Trophoblast cell (in vitro differentiated cells and primary cell): ENCODE results near the gene SLC12A9.
A peak's percentile ranks its signal among the peaks of the same experiment; 100 is the strongest.

ENCODE experiments used
- DNase-seq, 2 donors: peaks; one replicate each; pipeline ENCODE4 v3.0.0-alpha.2; 2016
- H2AFZ ChIP-seq: 2 replicates; pipeline ENCODE4 v1.6.1; 2013; ENCODE audit warnings: low read length, moderate library complexity, mild to moderate bottlenecking; ENCODE audit not compliant: insufficient read depth, poor library complexity
- H2AK5ac ChIP-seq: 2 replicates; pipeline ENCODE4 v1.6.1; 2013; ENCODE audit warnings: mild to moderate bottlenecking, low read length
- H2BK120ac ChIP-seq: 2 replicates; pipeline ENCODE4 v1.6.1; 2013; ENCODE audit warnings: low read length, mild to moderate bottlenecking, moderate library complexity; ENCODE audit not compliant: insufficient read depth, poor library complexity
- H2BK12ac ChIP-seq: 2 replicates; pipeline ENCODE4 v1.6.1; 2013; ENCODE audit warnings: mild to moderate bottlenecking, low read length, moderate library complexity
- H2BK5ac ChIP-seq: 2 replicates; pipeline ENCODE4 v1.6.1; 2013; ENCODE audit warnings: low read length, low read depth, moderate library complexity, mild to moderate bottlenecking; ENCODE audit not compliant: poor library complexity
- H3K14ac ChIP-seq: 2 replicates; pipeline ENCODE4 v1.6.1; 2013; ENCODE audit warnings: mild to moderate bottlenecking, low read length
- H3K18ac ChIP-seq: 2 replicates; pipeline ENCODE4 v1.6.1; 2013; ENCODE audit warnings: mild to moderate bottlenecking, low read length
- H3K23ac ChIP-seq: 2 replicates; pipeline ENCODE4 v1.6.1; 2013; ENCODE audit warnings: low read length
- H3K27ac ChIP-seq: 2 replicates; pipeline ENCODE4 v1.5.1; 2013; ENCODE audit warnings: low read depth, mild to moderate bottlenecking, inconsistent platforms, low read length, moderate library complexity
- H3K27me3 ChIP-seq: 2 replicates; pipeline ENCODE4 v1.6.1; 2013; ENCODE audit warnings: inconsistent platforms, mild to moderate bottlenecking, low read length, moderate library complexity; ENCODE audit not compliant: insufficient read depth
- H3K36me3 ChIP-seq, 2 experiments: 1 replicate in 1 of 2; 2 replicates in 1 of 2; pipeline ENCODE4 v1.6.1; 2013; ENCODE audit warnings: low read length in 2 of 2, mild to moderate bottlenecking in 2 of 2, moderate library complexity in 1 of 2; ENCODE audit not compliant: insufficient read depth in 2 of 2, control insufficient read depth in 1 of 2
- H3K4ac ChIP-seq: 2 replicates; pipeline ENCODE4 v1.6.1; 2013; ENCODE audit warnings: low read depth, mild to moderate bottlenecking, low read length, moderate library complexity
- H3K4me1 ChIP-seq, 2 experiments: 1 replicate in 1 of 2; 2 replicates in 1 of 2; pipeline ENCODE4 v1.6.1; 2013; ENCODE audit warnings: low read length in 2 of 2, mild to moderate bottlenecking in 2 of 2, moderate library complexity in 1 of 2; ENCODE audit not compliant: insufficient read depth in 2 of 2, control insufficient read depth in 1 of 2
- H3K4me2 ChIP-seq: 2 replicates; pipeline ENCODE4 v1.6.1; 2013; ENCODE audit warnings: inconsistent platforms, mild to moderate bottlenecking, low read length, moderate library complexity
- H3K4me3 ChIP-seq: 2 replicates; pipeline ENCODE4 v1.5.1; 2013; ENCODE audit warnings: mild to moderate bottlenecking, low read depth, low read length, inconsistent platforms
- H3K79me1 ChIP-seq: one replicate; pipeline ENCODE4 v1.6.1; 2013; ENCODE audit warnings: low read length
- H3K79me2 ChIP-seq: 2 replicates; pipeline ENCODE4 v1.6.1; 2013; ENCODE audit warnings: low read length, mild to moderate bottlenecking; ENCODE audit not compliant: control insufficient read depth, insufficient read depth, poor library complexity
- H3K9ac ChIP-seq: 2 replicates; pipeline ENCODE4 v1.6.1; 2013; ENCODE audit warnings: mild to moderate bottlenecking, low read length
- H3K9me3 ChIP-seq: 2 replicates; pipeline ENCODE4 v1.6.1; 2013; ENCODE audit warnings: low read depth, mild to moderate bottlenecking, control low read depth, inconsistent platforms, low read length; ENCODE audit not compliant: insufficient read depth
- H4K12ac ChIP-seq: 2 replicates; pipeline ENCODE4 v1.6.1; 2013; ENCODE audit warnings: low read depth, mild to moderate bottlenecking, low read length, moderate library complexity
- H4K8ac ChIP-seq: 2 replicates; pipeline ENCODE4 v1.6.1; 2013; ENCODE audit warnings: low read depth, mild to moderate bottlenecking, low read length, moderate library complexity
- H4K91ac ChIP-seq: one replicate; pipeline ENCODE4 v1.6.1; 2013; ENCODE audit warnings: low read depth, mild to moderate bottlenecking, low read length, moderate library complexity
- WGBS: extraction: QIAGEN DNeasy Blood & Tissue Kit; methylation state at CpG from one replicate; pipeline ENCODE4 v1.1.7; 2013; ENCODE audit warnings: missing lambda C conversion rate; ENCODE audit not compliant: insufficient read length, insufficient coverage; ENCODE audit errors: extremely low coverage; 5-methylcytosine and 5-hydroxymethylcytosine counted together

The SLC12A9 gene

DNA sequence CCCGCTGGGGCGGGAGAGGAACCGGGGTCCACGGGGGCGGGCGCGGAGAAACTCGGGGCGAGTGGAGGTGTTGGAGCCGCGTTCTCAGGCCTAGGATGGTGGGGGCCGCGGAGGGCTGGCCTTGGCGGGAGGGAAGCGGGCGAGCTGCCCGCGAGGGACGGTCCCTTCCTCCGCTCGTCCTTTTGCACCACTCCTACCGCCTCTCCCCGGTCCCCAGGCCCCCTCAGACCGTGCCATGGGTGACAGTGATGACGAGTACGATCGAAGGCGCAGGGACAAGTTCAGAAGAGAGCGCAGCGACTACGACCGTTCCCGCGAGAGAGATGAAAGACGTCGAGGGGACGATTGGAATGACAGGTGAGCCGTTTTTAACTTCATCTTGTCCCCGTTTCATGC is 22.8 kb downstream of the SLC12A9 start:
- H3K4me1 ChIP-seq: peaks cover 5 to 10% of the 10 kb centered on the region in 2 experiments
- H3K9me3 ChIP-seq: no peaks in the 10 kb centered on the region
- H3K27me3 ChIP-seq: no peaks in the 10 kb centered on the region
- peak overlapping the region; percentile 92 for H2BK120ac ChIP-seq
- H2BK12ac ChIP-seq: peak overlapping the region; percentile 12
- H3K36me3 ChIP-seq: peaks cover 52 to 56% of the 10 kb centered on the region in 2 experiments
- peak overlapping the region; percentile 92 for H3K18ac ChIP-seq
- H4K8ac ChIP-seq: peak overlapping the region; percentile 52
- H2AK5ac ChIP-seq: peak overlapping the region; percentile 62
- peak overlapping the region; percentile 76 for H4K91ac ChIP-seq
- peaks cover 31% of the 10 kb centered on the region for H3K79me2 ChIP-seq
- DNase-seq: peak in 1 of 2 donors; percentile 45
- H3K14ac ChIP-seq: peak overlapping the region; percentile 95
- H3K79me1 ChIP-seq: peaks cover 12% of the 10 kb centered on the region
- H3K23ac ChIP-seq: no peak overlapping the region
- H3K4ac ChIP-seq: peak overlapping the region; percentile 99
- H3K4me2 ChIP-seq: peak overlapping the region; percentile 98
- peak overlapping the region; percentile 65 for H4K12ac ChIP-seq
- H3K4me3 ChIP-seq: peak overlapping the region; percentile 88
- peak overlapping the region; percentile 66 for H2AFZ ChIP-seq
- H2BK5ac ChIP-seq: peak overlapping the region; percentile 90
- H3K27ac ChIP-seq: peak overlapping the region; percentile 85
- WGBS: no CpG with 5 or more reads among the region's 39 CpGs
- H3K9ac ChIP-seq: peak overlapping the region; percentile 100

DNA sequence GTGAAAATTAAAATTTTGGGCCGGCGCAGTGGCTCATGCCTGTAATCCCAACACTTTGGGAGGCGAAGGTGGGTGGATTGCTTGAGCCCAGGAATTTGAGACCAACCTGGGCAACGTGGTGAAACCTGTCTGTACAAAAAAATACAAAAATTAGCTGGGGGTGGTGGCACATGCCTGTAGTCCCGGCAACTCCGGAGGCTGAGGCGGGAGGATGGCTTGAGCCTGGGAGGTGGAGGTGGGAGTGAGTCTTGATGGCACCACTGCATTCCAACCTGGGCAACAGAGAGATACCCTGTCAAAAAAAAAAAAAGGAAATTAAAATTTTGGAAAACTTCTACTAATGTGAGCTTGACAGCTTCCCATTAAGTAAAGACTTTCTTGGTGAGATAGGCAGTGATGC is 25.5 kb downstream of the SLC12A9 start:
- Histone ChIP-seq H3K14ac (no peak overlapping the region), H3K18ac (no peak overlapping the region), H4K12ac (no peak overlapping the region), H3K27ac (no peak overlapping the region), H4K8ac (no peak overlapping the region), H3K36me3 (peaks cover 51 to 59% of the 10 kb centered on the region in 2 experiments), H2AK5ac (no peak overlapping the region), H3K9ac (no peak overlapping the region), H2AFZ (no peak overlapping the region), H4K91ac (no peak overlapping the region), H3K9me3 (no peaks in the 10 kb centered on the region), H3K23ac (no peak overlapping the region), H2BK12ac (no peak overlapping the region), H2BK5ac (no peak overlapping the region), H3K4me2 (no peak overlapping the region), H3K27me3 (no peaks in the 10 kb centered on the region), H3K79me1 (peaks cover 12% of the 10 kb centered on the region), H2BK120ac (no peak overlapping the region), H3K4me1 (peaks cover 5 to 10% of the 10 kb centered on the region in 2 experiments), H3K4ac (peak overlapping the region; percentile 77), H3K79me2 (peaks cover 31% of the 10 kb centered on the region), H3K4me3 (no peak overlapping the region)
- WGBS: no CpG with 5 or more reads among the region's 7 CpGs
- no peak for DNase-seq

DNA sequence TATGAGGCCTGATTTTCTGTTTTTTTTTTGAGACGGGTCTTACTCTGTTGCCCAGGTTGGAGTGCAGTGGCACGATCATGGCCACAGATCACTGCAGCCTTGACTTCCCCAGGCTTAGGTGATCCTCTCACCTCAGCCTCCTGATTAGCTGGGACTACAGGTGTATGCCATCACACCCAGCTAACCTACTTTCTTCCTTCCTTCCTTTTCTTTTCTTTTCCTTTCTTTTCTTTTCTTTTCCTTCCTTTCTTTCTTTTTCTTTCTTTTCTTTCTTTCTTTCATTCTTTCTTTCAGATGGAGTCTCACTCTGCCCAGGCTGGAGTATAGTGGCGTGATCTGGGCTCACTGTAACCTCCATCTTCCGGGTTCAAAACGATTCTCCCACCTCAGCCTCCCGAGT is 26.2 kb downstream of the SLC12A9 start:
- H3K18ac ChIP-seq: no peak overlapping the region
- H3K27ac ChIP-seq: no peak overlapping the region
- H3K14ac ChIP-seq: no peak overlapping the region
- H3K23ac ChIP-seq: no peak overlapping the region
- H2BK5ac ChIP-seq: no peak overlapping the region
- H3K27me3 ChIP-seq: no peaks in the 10 kb centered on the region
- H3K4me3 ChIP-seq: no peak overlapping the region
- peaks cover 53 to 60% of the 10 kb centered on the region in 2 experiments for H3K36me3 ChIP-seq
- H3K4me1 ChIP-seq: peaks cover 5 to 10% of the 10 kb centered on the region in 2 experiments
- DNase-seq: no peak
- no peak overlapping the region for H2BK120ac ChIP-seq
- H4K12ac ChIP-seq: no peak overlapping the region
- H3K9me3 ChIP-seq: no peaks in the 10 kb centered on the region
- peaks cover 31% of the 10 kb centered on the region for H3K79me2 ChIP-seq
- peak overlapping the region; percentile 80 for H3K4ac ChIP-seq
- no peak overlapping the region for H4K8ac ChIP-seq
- no peak overlapping the region for H2AK5ac ChIP-seq
- no peak overlapping the region for H2BK12ac ChIP-seq
- peaks cover 12% of the 10 kb centered on the region for H3K79me1 ChIP-seq
- no peak overlapping the region for H4K91ac ChIP-seq
- H3K9ac ChIP-seq: no peak overlapping the region
- no CpG with 5 or more reads among the region's 6 CpGs for WGBS
- no peak overlapping the region for H3K4me2 ChIP-seq
- H2AFZ ChIP-seq: no peak overlapping the region

DNA sequence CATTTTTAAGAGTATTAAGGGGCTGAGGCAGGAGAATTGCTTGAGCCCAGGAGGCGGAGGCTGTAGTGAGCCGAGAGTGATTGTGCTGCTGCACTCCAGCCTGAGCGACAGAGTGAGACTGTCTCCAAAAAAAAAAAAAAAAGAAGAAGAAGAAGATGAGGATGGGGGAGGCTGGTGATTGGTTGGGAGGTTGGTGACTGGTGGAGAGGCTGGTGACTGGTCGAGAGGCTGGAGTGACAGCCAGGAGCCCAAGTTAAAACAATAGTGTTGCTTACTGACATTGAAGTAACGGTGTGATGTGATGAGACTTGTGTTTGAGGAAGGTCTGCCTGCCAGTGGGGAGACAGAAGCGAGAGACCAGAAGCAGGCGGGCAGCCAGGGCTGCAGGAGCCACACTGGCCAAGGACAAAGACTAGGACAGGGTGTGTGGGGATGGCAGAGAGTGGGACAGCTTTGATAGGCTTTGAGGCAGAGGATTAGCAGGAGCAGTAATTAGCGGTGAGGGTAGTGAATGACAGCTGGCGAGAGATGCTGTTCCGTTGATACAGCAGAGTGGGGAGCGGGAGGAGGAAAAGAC is 27.3 kb downstream of the SLC12A9 start:
- Histone ChIP-seq H3K23ac (no peak overlapping the region), H3K4me3 (no peak overlapping the region), H3K4me1 (peaks cover 5 to 6% of the 10 kb centered on the region in 2 experiments), H3K79me2 (peaks cover 28% of the 10 kb centered on the region), H3K4ac (peak overlapping the region; percentile 28), H2AK5ac (no peak overlapping the region), H3K18ac (no peak overlapping the region), H3K9me3 (no peaks in the 10 kb centered on the region), H3K27ac (no peak overlapping the region), H3K4me2 (no peak overlapping the region), H2BK12ac (no peak overlapping the region), H4K8ac (no peak overlapping the region), H3K9ac (no peak overlapping the region), H3K27me3 (no peaks in the 10 kb centered on the region), H2AFZ (no peak overlapping the region), H4K91ac (no peak overlapping the region), H4K12ac (no peak overlapping the region), H3K79me1 (peaks cover 7% of the 10 kb centered on the region), H3K14ac (no peak overlapping the region), H2BK120ac (no peak overlapping the region), H3K36me3 (peaks cover 58 to 65% of the 10 kb centered on the region in 2 experiments), H2BK5ac (no peak overlapping the region)
- no CpG with 5 or more reads among the region's 11 CpGs for WGBS
- DNase-seq: no peak
